Tibial nerve (tissue), 4 donors: ENCODE data around the gene SLC25A52.

Experiments used
- CTCF ChIP-seq, 5 experiments: fragments of 200-600 bp in 3 of 5; fragments of 450-650 bp in 2 of 5; sonication (generic) in 3 of 5; IDR thresholded peaks; one replicate each; pipeline ENCODE4 v1.5.1; 2016 to 2019; ENCODE audit warnings: antibody characterized with exemption in 5 of 5, mild to moderate bottlenecking in 3 of 5, moderate library complexity in 2 of 5
- EP300 ChIP-seq, 2 donors: sonication (generic); formaldehyde crosslinking; IDR thresholded peaks; one replicate each; pipeline ENCODE4 v1.6.1; 2017; ENCODE audit warnings: antibody characterized with exemption in 2 of 2, mild to moderate bottlenecking in 1 of 2
- POLR2A ChIP-seq, 2 donors: fragments of 450-650 bp; IDR thresholded peaks; one replicate each; pipeline ENCODE4 v1.6.1; 2017; ENCODE audit warnings: antibody characterized with exemption in 2 of 2, mild to moderate bottlenecking in 2 of 2, moderate library complexity in 2 of 2

- TF ChIP-seq CTCF (IDR thresholded peaks at IDR 0.05): no peak
- no peak for TF ChIP-seq POLR2A (IDR thresholded peaks at IDR 0.05)
- no peak for TF ChIP-seq EP300 (IDR thresholded peaks at IDR 0.05)
These were observed 42.3 kb downstream of the SLC25A52 start for GRCh38 chr18:31718386-31718785.
